ENCODE measurements around the gene CHRNB1.

DNA sequence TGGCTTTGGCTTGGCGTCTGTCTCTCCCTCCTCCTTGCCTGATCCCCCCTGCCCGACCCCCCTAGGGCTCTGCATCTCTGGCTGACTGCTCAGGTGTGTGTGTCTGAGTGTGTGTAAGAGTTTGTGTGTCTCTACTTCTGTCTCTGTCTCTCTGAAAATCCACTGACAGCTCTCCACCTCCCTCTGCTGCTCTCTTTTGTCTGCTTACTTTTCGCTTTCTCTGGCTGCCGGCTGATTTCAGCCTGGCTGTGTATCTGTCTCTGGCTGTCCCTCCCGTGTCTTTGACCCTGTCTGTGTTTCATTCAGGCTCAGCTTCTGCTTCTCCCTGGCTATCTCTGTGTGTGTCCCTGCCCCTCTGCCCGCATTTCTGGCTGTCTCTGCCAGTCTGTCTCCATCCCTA is 28.5 kb upstream of the CHRNB1 start:
- TF ChIP-seq, protein P1, sequence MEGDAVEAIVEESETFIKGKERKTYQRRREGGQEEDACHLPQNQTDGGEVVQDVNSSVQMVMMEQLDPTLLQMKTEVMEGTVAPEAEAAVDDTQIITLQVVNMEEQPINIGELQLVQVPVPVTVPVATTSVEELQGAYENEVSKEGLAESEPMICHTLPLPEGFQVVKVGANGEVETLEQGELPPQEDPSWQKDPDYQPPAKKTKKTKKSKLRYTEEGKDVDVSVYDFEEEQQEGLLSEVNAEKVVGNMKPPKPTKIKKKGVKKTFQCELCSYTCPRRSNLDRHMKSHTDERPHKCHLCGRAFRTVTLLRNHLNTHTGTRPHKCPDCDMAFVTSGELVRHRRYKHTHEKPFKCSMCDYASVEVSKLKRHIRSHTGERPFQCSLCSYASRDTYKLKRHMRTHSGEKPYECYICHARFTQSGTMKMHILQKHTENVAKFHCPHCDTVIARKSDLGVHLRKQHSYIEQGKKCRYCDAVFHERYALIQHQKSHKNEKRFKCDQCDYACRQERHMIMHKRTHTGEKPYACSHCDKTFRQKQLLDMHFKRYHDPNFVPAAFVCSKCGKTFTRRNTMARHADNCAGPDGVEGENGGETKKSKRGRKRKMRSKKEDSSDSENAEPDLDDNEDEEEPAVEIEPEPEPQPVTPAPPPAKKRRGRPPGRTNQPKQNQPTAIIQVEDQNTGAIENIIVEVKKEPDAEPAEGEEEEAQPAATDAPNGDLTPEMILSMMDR (IDR thresholded peaks at IDR 0.05; ENCODE audit: borderline replicate concordance, extremely low read depth, low read length, poor library complexity, severe bottlenecking) = no peak
- TF ChIP-seq EZH2 (IDR thresholded peaks at IDR 0.05; ENCODE audit: borderline replicate concordance, low read depth, low read length, severe bottlenecking) = no peak
